ENCODE results near the gene HERC5.

DNA sequence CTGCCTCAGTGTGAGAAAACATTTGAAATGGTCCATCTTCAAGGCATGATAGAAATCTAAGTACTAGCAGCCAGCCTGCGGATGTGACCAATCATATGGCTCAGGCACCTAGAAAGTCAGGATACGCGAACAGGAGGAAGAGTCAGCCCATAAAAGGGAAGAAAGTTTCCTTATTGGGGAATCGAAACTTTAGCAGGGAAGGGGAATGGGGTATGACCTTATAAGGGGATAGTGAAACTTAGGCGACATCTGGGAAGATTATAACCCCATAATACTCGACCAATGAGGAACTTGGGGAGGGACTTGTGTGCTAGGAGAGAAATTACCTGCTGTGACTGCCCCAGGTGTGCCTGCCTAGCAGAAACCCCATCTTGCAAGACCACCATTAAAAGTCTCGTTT, 92.9 kb downstream of the HERC5 start:
- TF ChIP-seq, protein P1, sequence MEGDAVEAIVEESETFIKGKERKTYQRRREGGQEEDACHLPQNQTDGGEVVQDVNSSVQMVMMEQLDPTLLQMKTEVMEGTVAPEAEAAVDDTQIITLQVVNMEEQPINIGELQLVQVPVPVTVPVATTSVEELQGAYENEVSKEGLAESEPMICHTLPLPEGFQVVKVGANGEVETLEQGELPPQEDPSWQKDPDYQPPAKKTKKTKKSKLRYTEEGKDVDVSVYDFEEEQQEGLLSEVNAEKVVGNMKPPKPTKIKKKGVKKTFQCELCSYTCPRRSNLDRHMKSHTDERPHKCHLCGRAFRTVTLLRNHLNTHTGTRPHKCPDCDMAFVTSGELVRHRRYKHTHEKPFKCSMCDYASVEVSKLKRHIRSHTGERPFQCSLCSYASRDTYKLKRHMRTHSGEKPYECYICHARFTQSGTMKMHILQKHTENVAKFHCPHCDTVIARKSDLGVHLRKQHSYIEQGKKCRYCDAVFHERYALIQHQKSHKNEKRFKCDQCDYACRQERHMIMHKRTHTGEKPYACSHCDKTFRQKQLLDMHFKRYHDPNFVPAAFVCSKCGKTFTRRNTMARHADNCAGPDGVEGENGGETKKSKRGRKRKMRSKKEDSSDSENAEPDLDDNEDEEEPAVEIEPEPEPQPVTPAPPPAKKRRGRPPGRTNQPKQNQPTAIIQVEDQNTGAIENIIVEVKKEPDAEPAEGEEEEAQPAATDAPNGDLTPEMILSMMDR (IDR thresholded peaks at IDR 0.05), result no peak
- TF ChIP-seq POLR2AphosphoS5 (IDR thresholded peaks at IDR 0.05) (no peak), EP300 (IDR thresholded peaks at IDR 0.05) (no peak), POLR2A (IDR thresholded peaks at IDR 0.05) (no peak)

Data from sigmoid colon (tissue), 4 donors.